Measurements from ENCODE around the gene PRKN.

PRKN gene

GRCh38 chr6:162772466-162772865, 44.9 kb upstream of the PRKN start:
- TF ChIP-seq TSHZ2 (CRISPR knock-in tag; IDR thresholded peaks at IDR 0.05), result no peak
- no peak for TF ChIP-seq CSRNP3 (CRISPR knock-in tag; IDR thresholded peaks at IDR 0.05)
- no peak for TF ChIP-seq PATZ1 (CRISPR knock-in tag; IDR thresholded peaks at IDR 0.05; ENCODE audit: borderline replicate concordance)
- TF ChIP-seq ZNF8 (CRISPR knock-in tag; IDR thresholded peaks at IDR 0.05), result no peak
- ATAC-seq, result no peak

- ATAC-seq, result no peak
- no peak for TF ChIP-seq SNAI2 (CRISPR knock-in tag; IDR thresholded peaks at IDR 0.05)
- no peak for TF ChIP-seq PPARA (CRISPR knock-in tag; IDR thresholded peaks at IDR 0.05; ENCODE audit: borderline replicate concordance)
- TF ChIP-seq TSHZ2 (CRISPR knock-in tag; IDR thresholded peaks at IDR 0.05), result no peak
- no peak for TF ChIP-seq PATZ1 (CRISPR knock-in tag; IDR thresholded peaks at IDR 0.05; ENCODE audit: borderline replicate concordance)
- TF ChIP-seq ZC3H10 (CRISPR knock-in tag; IDR thresholded peaks at IDR 0.05), result no peak
- TF ChIP-seq TOX (CRISPR knock-in tag; IDR thresholded peaks at IDR 0.05; ENCODE audit: borderline replicate concordance), result no peak
Measured at GRCh38 chr6:162770955-162771354, 43.4 kb upstream of the PRKN start.

GRCh38 chr6:162770136-162770535, 42.6 kb upstream of the PRKN start:
- no peak for ATAC-seq
- no peak for TF ChIP-seq CSDC2 (CRISPR knock-in tag; IDR thresholded peaks at IDR 0.05)
- no peak for TF ChIP-seq BACH2 (CRISPR knock-in tag; IDR thresholded peaks at IDR 0.05; ENCODE audit: borderline replicate concordance)
- no peak for TF ChIP-seq SNAI2 (CRISPR knock-in tag; IDR thresholded peaks at IDR 0.05)

- ATAC-seq, result no peak
- TF ChIP-seq ZNF565 (CRISPR knock-in tag; conservative IDR thresholded peaks at IDR 0.05; ENCODE audit: low read depth) (no peak), TOX (CRISPR knock-in tag; IDR thresholded peaks at IDR 0.05; ENCODE audit: borderline replicate concordance) (no peak), POU6F1 (CRISPR knock-in tag; IDR thresholded peaks at IDR 0.05; ENCODE audit: borderline replicate concordance, low read depth) (no peak), CSRNP3 (CRISPR knock-in tag; IDR thresholded peaks at IDR 0.05) (no peak), ZNF8 (CRISPR knock-in tag; IDR thresholded peaks at IDR 0.05) (no peak), PATZ1 (CRISPR knock-in tag; IDR thresholded peaks at IDR 0.05; ENCODE audit: borderline replicate concordance) (no peak), SNAI2 (CRISPR knock-in tag; IDR thresholded peaks at IDR 0.05) (no peak), CSDC2 (CRISPR knock-in tag; IDR thresholded peaks at IDR 0.05) (no peak), BACH2 (CRISPR knock-in tag; IDR thresholded peaks at IDR 0.05; ENCODE audit: borderline replicate concordance) (no peak), PPARA (CRISPR knock-in tag; IDR thresholded peaks at IDR 0.05; ENCODE audit: borderline replicate concordance) (no peak), ZC3H10 (CRISPR knock-in tag; IDR thresholded peaks at IDR 0.05) (no peak), ESRRG (CRISPR knock-in tag; IDR thresholded peaks at IDR 0.05) (no peak), OSR1 (CRISPR knock-in tag; IDR thresholded peaks at IDR 0.05) (no peak), ISL1 (CRISPR knock-in tag; IDR thresholded peaks at IDR 0.05) (no peak)
Measured at GRCh38 chr6:162753775-162754174, 26.2 kb upstream of the PRKN start.

All from SK-N-SH treated with all-trans-retinoic acid at 6 μM for 48 hours (cell line).